HepG2 (cell line): ENCODE measurements around the gene TMEM95. TPM values are rescaled to one million over a fixed set of nuclear protein-coding genes. Genes with fewer than 3 reads are reported as not detected.

Experiments
- AHDC1 ChIP-seq: sonication (generic); formaldehyde crosslinking; IDR thresholded peaks from 2 replicates; pipeline ENCODE4 v1.5.1; 2020; ENCODE audit warnings: mild to moderate bottlenecking, missing genetic modification reagents, borderline replicate concordance
- ARNT2 ChIP-seq: sonication (generic); formaldehyde crosslinking; IDR thresholded peaks from 2 replicates; pipeline ENCODE4 v1.8.0; 2022; ENCODE audit warnings: mild to moderate bottlenecking, low read depth, missing genetic modification reagents, moderate library complexity
- ELF4 ChIP-seq: sonication (generic); formaldehyde crosslinking; IDR thresholded peaks from 2 replicates; pipeline ENCODE4 v1.5.0; 2020; ENCODE audit warnings: missing genetic modification reagents, mild to moderate bottlenecking, moderate library complexity, borderline replicate concordance
- FOXA3 ChIP-seq: IDR thresholded peaks from 2 replicates; pipeline ENCODE4 v1.6.1; 2016; ENCODE audit warnings: missing genetic modification reagents, missing compliant biosample characterization
- MEF2D ChIP-seq: sonication (generic); formaldehyde crosslinking; IDR thresholded peaks from 2 replicates; pipeline ENCODE4 v1.5.1; 2020; ENCODE audit warnings: mild to moderate bottlenecking, missing genetic modification reagents
- SNAPC2 ChIP-seq: sonication (generic); formaldehyde crosslinking; IDR thresholded peaks from 2 replicates; pipeline ENCODE4 v1.8.1; 2022; ENCODE audit warnings: mild to moderate bottlenecking, missing genetic modification reagents
- TBX3 ChIP-seq: fragments of 450-650 bp; IDR thresholded peaks from 2 replicates; pipeline ENCODE4 v1.6.1; 2017; ENCODE audit warnings: antibody characterized with exemption, mild to moderate bottlenecking, inconsistent platforms, borderline replicate concordance
- ZBTB14 ChIP-seq: sonication (generic); formaldehyde crosslinking; IDR thresholded peaks from 2 replicates; pipeline ENCODE4 v1.4.0; 2020; ENCODE audit warnings: missing genetic modification reagents
- ZBTB25 ChIP-seq: IDR thresholded peaks from 2 replicates; pipeline ENCODE4 v1.6.1; 2018; ENCODE audit warnings: missing genetic modification reagents
- ZNF17 ChIP-seq: sonication (generic); formaldehyde crosslinking; IDR thresholded peaks from 2 replicates; pipeline ENCODE4 v1.5.0; 2020; ENCODE audit warnings: mild to moderate bottlenecking, missing genetic modification reagents
- ZNF431 ChIP-seq: sonication (generic); formaldehyde crosslinking; IDR thresholded peaks from 2 replicates; pipeline ENCODE4 v1.9.0; 2022; ENCODE audit warnings: missing genetic modification reagents, low read depth, mild to moderate bottlenecking, borderline replicate concordance
- ZNF468 ChIP-seq: sonication (generic); formaldehyde crosslinking; IDR thresholded peaks from 2 replicates; pipeline ENCODE4 v1.8.0; 2022; ENCODE audit warnings: mild to moderate bottlenecking, moderate library complexity, missing genetic modification reagents
- ZNF503 ChIP-seq: sonication (generic); formaldehyde crosslinking; IDR thresholded peaks from 2 replicates; pipeline ENCODE4 v1.4.0; 2020; ENCODE audit warnings: missing genetic modification reagents
- ZNF557 ChIP-seq: sonication (generic); formaldehyde crosslinking; IDR thresholded peaks from 2 replicates; pipeline ENCODE4 v1.4.0; 2020; ENCODE audit warnings: missing genetic modification reagents
- ZNF784 ChIP-seq: sonication (generic); formaldehyde crosslinking; IDR thresholded peaks from 2 replicates; pipeline ENCODE4 v1.5.1; 2020; ENCODE audit warnings: missing genetic modification reagents, mild to moderate bottlenecking, borderline replicate concordance
- ZSCAN29 ChIP-seq: sonication (generic); formaldehyde crosslinking; conservative IDR thresholded peaks from 2 replicates; pipeline ENCODE4 v1.4.0; 2020; ENCODE audit warnings: mild to moderate bottlenecking, missing genetic modification reagents
- polyA plus RNA-seq, 8 experiments: library from polyadenylated mRNA; depleted of rRNA in 3 of 8; stranded (reverse) in 7 of 8; unstranded in 1 of 8; fragments of >200 nt; fragmentation: Illumina TruSeq in 4 of 8; extraction: Trizol in 4 of 8; gene quantifications; 2 replicates each; pipeline versions ENCODE4 v1.2.1 to v1.2.3, GENCODE V29; 2011 to 2016; ENCODE audit warnings: low read depth in 4 of 8, missing spikeins in 1 of 8, mixed read lengths in 1 of 8; ENCODE audit not compliant: insufficient read depth in 1 of 8
- total RNA-seq, 5 experiments: library from RNA; depleted of rRNA; stranded (reverse); fragments of >200 nt; fragmentation: Illumina TruSeq; extraction: Trizol; gene quantifications; 2 replicates each; pipeline ENCODE4 v1.2.3, GENCODE V29; 2016; ENCODE audit warnings: low read depth in 1 of 5

Gene TMEM95
- total and polyA plus RNA-seq, 2 of the 13 experiments (the other 11 are each of a cell fraction or from before 2014, with no cell fraction given) = not detected

- no peak for TF ChIP-seq FOXA3 (CRISPR knock-in tag)
- TF ChIP-seq ZBTB25 (CRISPR knock-in tag) = peak; percentile 98
- no peak for TF ChIP-seq SNAPC2 (CRISPR knock-in tag)
- TF ChIP-seq MEF2D (CRISPR knock-in tag) = 0 out of 2 replicates have a peak, but pooled peaks have one; percentile 36
- no peak for TF ChIP-seq ZNF468 (CRISPR knock-in tag)
- no peak for TF ChIP-seq ZNF17 (CRISPR knock-in tag)
- TF ChIP-seq AHDC1 = no peak
- TF ChIP-seq ARNT2 (CRISPR knock-in tag) = no peak
- TF ChIP-seq ZNF503 (CRISPR knock-in tag) = peak; percentile 76
- no peak for TF ChIP-seq ZSCAN29 (CRISPR knock-in tag)
- TF ChIP-seq ZNF431 (CRISPR knock-in tag) = no peak
- TF ChIP-seq ZNF784 (CRISPR knock-in tag) = 0 out of 2 replicates have a peak, but pooled peaks have one; percentile 63
- TF ChIP-seq ELF4 (CRISPR knock-in tag) = no peak
- TF ChIP-seq TBX3 = peak; percentile 81
- TF ChIP-seq ZBTB14 (CRISPR knock-in tag) = peak; percentile 39; the same call in 1 of the 2 replicates
- no peak; the same call in 1 of the 2 replicates for TF ChIP-seq ZNF557 (CRISPR knock-in tag)
Observed at GRCh38 chr17:7329374-7329996, 25.5 kb upstream of the TMEM95 start (continued).
